ENCODE data around the gene MXD1. TPM values are rescaled to one million over a fixed set of nuclear protein-coding genes. Genes with fewer than 3 reads are reported as not detected.
"Not testable (repeated sequence)": the region's sequence is repeated elsewhere in the genome, so short reads cannot be mapped to it uniquely, and the experiment has no call there.

MXD1 gene
- total RNA-seq, 6 experiments from 2014 or later: 3.5 to 13.1 (median 4.3) TPM

- H3K27me3 ChIP-seq: no peaks in the 10 kb centered on the region
- H3K36me3 ChIP-seq: no peaks in the 10 kb centered on the region
- 67% methylated on average over 15 of the region's 21 CpGs for WGBS (ENCODE audit: insufficient coverage, low coverage, low lambda C conversion rate, missing lambda C conversion rate)
- ATAC-seq: no peak
- intact Hi-C loops (cut with DNase I): loop anchor here in 1 of 2 donors (10.0 kb wide), 1 partner anchor 996 kb away; no protein-coding TSS in a partner anchor
- TF ChIP-seq CTCF (IDR thresholded peaks at IDR 0.05): no peak
- no peak for TF ChIP-seq POLR2A (IDR thresholded peaks at IDR 0.05)
- no peak for DNase-seq
- H3K4me3 ChIP-seq: no peak overlapping the region
- H3K27ac ChIP-seq: no peak overlapping the region
- no peaks in the 10 kb centered on the region for H3K4me1 ChIP-seq
- H3K9me3 ChIP-seq: no peaks in the 10 kb centered on the region
Measured at GRCh38 chr2:69948963-69949645, 34.2 kb downstream of the MXD1 start.

GRCh38 chr2:69950241-69950640 lies 35.3 kb downstream of the MXD1 start:
- TF ChIP-seq POLR2A (IDR thresholded peaks at IDR 0.05) (no peak), CTCF (IDR thresholded peaks at IDR 0.05) (no peak)
- whole genome bisulfite sequencing (ENCODE audit: insufficient coverage, low coverage, low lambda C conversion rate, missing lambda C conversion rate): 80% methylated on average over 4 of the region's 5 CpGs
- Histone ChIP-seq H3K4me1 (no peaks in the 10 kb centered on the region), H3K27me3 (no peaks in the 10 kb centered on the region), H3K27ac (no peak overlapping the region), H3K36me3 (no peaks in the 10 kb centered on the region), H3K9me3 (no peaks in the 10 kb centered on the region), H3K4me3 (no peak overlapping the region)
- ATAC-seq (no peak), DNase-seq (no peak)
- intact Hi-C loops (cut with DNase I): no loop called here

- 67% methylated on average over 1 of the region's 3 CpGs for WGBS (ENCODE audit: insufficient coverage, low coverage, low lambda C conversion rate, missing lambda C conversion rate)
- H3K4me3 ChIP-seq; intact Hi-C loops (cut with DNase I); ATAC-seq; H3K27ac ChIP-seq; H3K4me1 ChIP-seq; H3K27me3 ChIP-seq; DNase-seq; H3K36me3 ChIP-seq; H3K9me3 ChIP-seq: not testable (repeated sequence)
Measured at GRCh38 chr2:69950671-69951070, 35.8 kb downstream of the MXD1 start.

- no peaks in the 10 kb centered on the region for H3K36me3 ChIP-seq
- no peaks in the 10 kb centered on the region for H3K9me3 ChIP-seq
- intact Hi-C loops (cut with DNase I): no loop called here
- H3K4me3 ChIP-seq: no peak overlapping the region
- TF ChIP-seq POLR2A (IDR thresholded peaks at IDR 0.05): no peak
- WGBS (ENCODE audit: insufficient coverage, low coverage, low lambda C conversion rate, missing lambda C conversion rate): 81% methylated on average over 4 of the region's 6 CpGs
- ATAC-seq: no peak
- no peak overlapping the region for H3K27ac ChIP-seq
- H3K27me3 ChIP-seq: no peaks in the 10 kb centered on the region
- DNase-seq: no peak
- H3K4me1 ChIP-seq: no peaks in the 10 kb centered on the region
Measured at GRCh38 chr2:69952336-69953115, 37.6 kb downstream of the MXD1 start.

GRCh38 chr2:69954084-69954483 lies 39.2 kb downstream of the MXD1 start:
- WGBS (ENCODE audit: insufficient coverage, low coverage, low lambda C conversion rate, missing lambda C conversion rate): 84% methylated on average over 1 of the region's 1 CpG
- TF ChIP-seq CTCF (IDR thresholded peaks at IDR 0.05) (no peak), POLR2A (IDR thresholded peaks at IDR 0.05) (no peak)

More at GRCh38 chr2:69954084-69954483, 39.2 kb downstream of the MXD1 start:
- no peaks in the 10 kb centered on the region for H3K27me3 ChIP-seq
- H3K4me1 ChIP-seq: no peaks in the 10 kb centered on the region
- H3K27ac ChIP-seq: no peak overlapping the region
- ATAC-seq (no peak), DNase-seq (no peak)
- H3K9me3 ChIP-seq: no peaks in the 10 kb centered on the region
- no peak overlapping the region for H3K4me3 ChIP-seq
- H3K36me3 ChIP-seq: no peaks in the 10 kb centered on the region
- intact Hi-C loops (cut with DNase I): no loop called here
